VCaP (cell line): ENCODE data around the gene SELPLG.

Experiments used
- H3K27ac ChIP-seq: fragments of 450-650 bp; 2 replicates; pipeline ENCODE4 v1.5.1; 2017
- TF ChIP-seq, protein P1 (sequence below): fragments of 450-650 bp; conservative IDR thresholded peaks from 2 replicates; pipeline ENCODE4 v1.5.1; 2017; ENCODE audit warnings: mild to moderate bottlenecking, moderate library complexity

SELPLG gene

DNA sequence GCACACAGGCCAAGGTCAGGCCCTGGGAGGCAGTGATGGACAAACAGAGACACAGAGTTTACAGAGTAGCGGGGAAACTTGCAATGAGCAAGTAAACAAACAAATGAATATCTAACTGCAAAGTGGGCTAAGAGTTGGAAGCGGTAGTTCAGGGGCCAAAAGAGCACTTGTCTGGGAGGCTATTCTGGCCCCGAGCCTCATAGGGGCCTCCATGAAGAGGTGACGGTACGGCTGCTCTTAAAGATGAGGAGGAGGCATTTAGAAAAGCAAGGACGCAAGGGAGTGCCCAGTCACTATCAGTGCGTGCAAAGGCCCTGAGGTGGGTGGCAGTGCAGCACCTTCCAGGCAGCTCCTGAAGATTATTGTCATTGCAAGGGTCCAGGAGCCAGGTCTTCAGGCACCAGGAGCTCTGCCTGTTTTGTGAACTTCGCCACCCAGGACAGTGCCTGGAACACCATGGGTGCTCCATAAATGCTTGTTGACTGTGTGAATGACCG lies 31.4 kb downstream of the SELPLG start:
- TF ChIP-seq, protein P1, sequence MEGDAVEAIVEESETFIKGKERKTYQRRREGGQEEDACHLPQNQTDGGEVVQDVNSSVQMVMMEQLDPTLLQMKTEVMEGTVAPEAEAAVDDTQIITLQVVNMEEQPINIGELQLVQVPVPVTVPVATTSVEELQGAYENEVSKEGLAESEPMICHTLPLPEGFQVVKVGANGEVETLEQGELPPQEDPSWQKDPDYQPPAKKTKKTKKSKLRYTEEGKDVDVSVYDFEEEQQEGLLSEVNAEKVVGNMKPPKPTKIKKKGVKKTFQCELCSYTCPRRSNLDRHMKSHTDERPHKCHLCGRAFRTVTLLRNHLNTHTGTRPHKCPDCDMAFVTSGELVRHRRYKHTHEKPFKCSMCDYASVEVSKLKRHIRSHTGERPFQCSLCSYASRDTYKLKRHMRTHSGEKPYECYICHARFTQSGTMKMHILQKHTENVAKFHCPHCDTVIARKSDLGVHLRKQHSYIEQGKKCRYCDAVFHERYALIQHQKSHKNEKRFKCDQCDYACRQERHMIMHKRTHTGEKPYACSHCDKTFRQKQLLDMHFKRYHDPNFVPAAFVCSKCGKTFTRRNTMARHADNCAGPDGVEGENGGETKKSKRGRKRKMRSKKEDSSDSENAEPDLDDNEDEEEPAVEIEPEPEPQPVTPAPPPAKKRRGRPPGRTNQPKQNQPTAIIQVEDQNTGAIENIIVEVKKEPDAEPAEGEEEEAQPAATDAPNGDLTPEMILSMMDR = no peak
- no peak overlapping the region for H3K27ac ChIP-seq

DNA sequence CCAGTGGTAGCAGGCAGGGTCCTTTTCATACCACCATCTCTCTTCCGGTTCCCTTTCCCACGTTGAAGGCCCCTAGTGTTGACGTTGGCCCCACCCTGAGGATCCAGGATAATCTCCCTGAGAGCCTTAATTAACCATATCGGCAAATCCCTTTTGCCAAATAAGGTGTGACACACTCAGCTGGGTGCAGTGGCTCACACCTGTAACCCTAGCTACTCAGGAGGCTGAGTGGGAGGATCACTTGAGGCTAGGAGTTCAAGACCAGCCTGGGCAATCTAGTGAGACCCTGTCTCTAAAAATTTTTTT lies 33.0 kb downstream of the SELPLG start:
- TF ChIP-seq, protein P1 = no peak
- no peak overlapping the region for H3K27ac ChIP-seq

DNA sequence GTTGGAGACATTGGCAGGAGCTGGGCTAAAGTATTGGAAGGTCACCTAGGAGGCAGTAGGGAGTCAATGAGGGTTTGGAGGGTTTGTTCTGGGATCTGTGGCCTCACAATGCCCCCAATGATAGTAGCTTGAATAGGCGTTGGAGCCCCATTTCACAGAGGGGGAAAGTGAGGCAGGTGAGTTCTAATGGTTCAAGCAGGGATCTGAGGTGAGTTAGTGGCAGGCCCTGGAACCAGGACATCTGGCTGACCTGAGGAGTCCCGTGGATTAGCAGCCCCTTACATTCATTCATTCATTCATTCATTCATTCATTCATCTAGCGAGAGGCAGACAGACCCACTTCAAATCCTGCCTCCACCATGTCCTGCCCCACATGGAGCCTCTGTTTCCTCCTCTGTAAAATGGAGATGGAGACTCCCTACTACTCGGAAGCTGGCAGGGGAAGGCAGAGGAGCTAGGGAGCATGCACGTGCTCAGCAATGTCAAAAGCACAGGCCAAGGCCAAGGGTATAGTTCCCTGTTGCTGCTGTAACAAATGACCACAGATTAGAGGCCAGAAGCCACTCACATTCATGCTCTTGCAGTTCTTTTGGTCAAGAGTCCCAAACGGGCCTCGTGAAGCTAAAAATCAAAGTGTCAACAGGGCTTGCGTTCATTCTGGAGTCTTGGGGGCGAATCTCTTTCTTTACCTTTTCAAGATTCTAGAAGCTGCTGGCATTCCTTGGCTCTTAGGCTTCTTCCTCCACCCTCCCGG lies 33.6 kb downstream of the SELPLG start:
- TF ChIP-seq, protein P1 = no peak

GRCh38 chr12:108599541-108599940 lies 34.2 kb downstream of the SELPLG start:
- TF ChIP-seq, protein P1 = no peak
- no peak overlapping the region for H3K27ac ChIP-seq

More for the DNA sequence above, 33.6 kb downstream of the SELPLG start:
- no peak overlapping the region for H3K27ac ChIP-seq

- TF ChIP-seq, protein P1 = no peak
- H3K27ac ChIP-seq = no peak overlapping the region
These were observed 35.0 kb downstream of the SELPLG start for GRCh38 chr12:108598553-108599250.

GRCh38 chr12:108597559-108598471 lies 35.9 kb downstream of the SELPLG start, which contains the start of gene TMEM119:
Gene TMEM119 (minus strand): TSS chr12:108598084. CDS start chr12:108592383, 5,701 bp downstream.
- TF ChIP-seq, protein P1 = no peak
- no peak within 1 kb of the TSS for H3K27ac ChIP-seq
